DOHH2 (cell line): ENCODE data around the gene CACNA2D4.

Experiments used
- H3F3A ChIP-seq: fragments of 200-600 bp; sonication (generic), shearing (Covaris generic); 2 replicates; pipeline ENCODE4 v1.6.0; 2016; ENCODE audit warnings: antibody characterized with exemption, mild to moderate bottlenecking; ENCODE audit not compliant: control insufficient read depth, insufficient read depth
- H3K27ac ChIP-seq: fragments of 200-600 bp; sonication (generic); 2 replicates; pipeline ENCODE4 v1.5.1; 2014; ENCODE audit warnings: low read depth, mild to moderate bottlenecking, low read length, moderate library complexity
- H3K27me3 ChIP-seq: fragments of 200-600 bp; sonication (generic); 2 replicates; pipeline ENCODE4 v1.6.1; 2014; ENCODE audit warnings: mild to moderate bottlenecking, low read length, mixed read lengths; ENCODE audit not compliant: control insufficient read depth
- H3K36me3 ChIP-seq: fragments of 200-600 bp; sonication (generic); 2 replicates; pipeline ENCODE4 v1.6.1; 2014; ENCODE audit warnings: mild to moderate bottlenecking, low read length, moderate library complexity, mixed read lengths; ENCODE audit not compliant: control insufficient read depth
- H3K4me1 ChIP-seq: fragments of 200-600 bp; sonication (generic); 2 replicates; pipeline ENCODE4 v1.6.1; 2014; ENCODE audit warnings: mild to moderate bottlenecking, low read length, mixed read lengths; ENCODE audit not compliant: control insufficient read depth
- H3K4me2 ChIP-seq: fragments of 200-600 bp; sonication (generic); 2 replicates; pipeline ENCODE4 v1.6.0; 2014; ENCODE audit warnings: mild to moderate bottlenecking, low read length, moderate library complexity
- H3K4me3 ChIP-seq: fragments of 200-600 bp; sonication (generic); 2 replicates; pipeline ENCODE4 v1.5.1; 2014; ENCODE audit warnings: mild to moderate bottlenecking, low read length, mixed read lengths
- H3K79me2 ChIP-seq: fragments of 200-600 bp; sonication (generic); 2 replicates; pipeline ENCODE4 v1.6.1; 2014; ENCODE audit warnings: mild to moderate bottlenecking, low read length, mixed read lengths; ENCODE audit not compliant: control insufficient read depth
- H3K9me2 ChIP-seq: fragments of 200-600 bp; sonication (generic); replicated peaks from 2 replicates; pipeline ENCODE4 v1.6.1; 2014; ENCODE audit warnings: mild to moderate bottlenecking, low read length, mixed read lengths; ENCODE audit not compliant: control insufficient read depth
- H3K9me3 ChIP-seq: fragments of 200-600 bp; sonication (generic); 2 replicates; pipeline ENCODE4 v1.6.1; 2014; ENCODE audit warnings: antibody characterized with exemption, low read length, mixed read lengths; ENCODE audit not compliant: control insufficient read depth, insufficient read depth
- H4K20me1 ChIP-seq: fragments of 200-600 bp; sonication (generic); 2 replicates; pipeline ENCODE4 v1.6.0; 2014; ENCODE audit warnings: low read depth, mild to moderate bottlenecking, antibody characterized with exemption, low read length, moderate library complexity; ENCODE audit not compliant: control insufficient read depth, insufficient read depth
- EZH2phosphoT487 ChIP-seq: fragments of 200-600 bp; sonication (generic); IDR thresholded peaks from 2 replicates; pipeline ENCODE4 v1.6.1; 2017; ENCODE audit warnings: borderline replicate concordance, mild to moderate bottlenecking, antibody characterized with exemption, low read length, moderate library complexity, mixed read lengths
- TF ChIP-seq, protein P1 (sequence below): fragments of 200-600 bp; sonication (generic); IDR thresholded peaks from one replicate; pipeline ENCODE4 v1.5.1; 2014; ENCODE audit warnings: antibody characterized with exemption, mild to moderate bottlenecking, low read depth, low read length; ENCODE audit not compliant: poor library complexity, severe bottlenecking

The CACNA2D4 gene

GRCh38 chr12:1796515-1797010 lies 121.9 kb downstream of the CACNA2D4 start:
- no peaks in the 10 kb centered on the region for H3K9me2 ChIP-seq
- H3K36me3 ChIP-seq, result no peaks in the 10 kb centered on the region
- peaks cover under 1% of the 10 kb centered on the region; the same call in 1 of the 2 replicates for H4K20me1 ChIP-seq
- H3K4me1 ChIP-seq, result peaks cover 44% of the 10 kb centered on the region
- no peaks in the 10 kb centered on the region for H3K9me3 ChIP-seq
- TF ChIP-seq EZH2phosphoT487, result no peak
- TF ChIP-seq, protein P1, sequence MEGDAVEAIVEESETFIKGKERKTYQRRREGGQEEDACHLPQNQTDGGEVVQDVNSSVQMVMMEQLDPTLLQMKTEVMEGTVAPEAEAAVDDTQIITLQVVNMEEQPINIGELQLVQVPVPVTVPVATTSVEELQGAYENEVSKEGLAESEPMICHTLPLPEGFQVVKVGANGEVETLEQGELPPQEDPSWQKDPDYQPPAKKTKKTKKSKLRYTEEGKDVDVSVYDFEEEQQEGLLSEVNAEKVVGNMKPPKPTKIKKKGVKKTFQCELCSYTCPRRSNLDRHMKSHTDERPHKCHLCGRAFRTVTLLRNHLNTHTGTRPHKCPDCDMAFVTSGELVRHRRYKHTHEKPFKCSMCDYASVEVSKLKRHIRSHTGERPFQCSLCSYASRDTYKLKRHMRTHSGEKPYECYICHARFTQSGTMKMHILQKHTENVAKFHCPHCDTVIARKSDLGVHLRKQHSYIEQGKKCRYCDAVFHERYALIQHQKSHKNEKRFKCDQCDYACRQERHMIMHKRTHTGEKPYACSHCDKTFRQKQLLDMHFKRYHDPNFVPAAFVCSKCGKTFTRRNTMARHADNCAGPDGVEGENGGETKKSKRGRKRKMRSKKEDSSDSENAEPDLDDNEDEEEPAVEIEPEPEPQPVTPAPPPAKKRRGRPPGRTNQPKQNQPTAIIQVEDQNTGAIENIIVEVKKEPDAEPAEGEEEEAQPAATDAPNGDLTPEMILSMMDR, result no peak
- H3K4me2 ChIP-seq, result peak overlapping the region; percentile 100
- H3K4me3 ChIP-seq, result peak overlapping the region; percentile 85
- peaks cover 2% of the 10 kb centered on the region for H3F3A ChIP-seq
- peaks cover 3% of the 10 kb centered on the region; the same call in 1 of the 2 replicates for H3K79me2 ChIP-seq
- H3K27ac ChIP-seq, result peak overlapping the region; percentile 53
- H3K27me3 ChIP-seq, result no peaks in the 10 kb centered on the region

DNA sequence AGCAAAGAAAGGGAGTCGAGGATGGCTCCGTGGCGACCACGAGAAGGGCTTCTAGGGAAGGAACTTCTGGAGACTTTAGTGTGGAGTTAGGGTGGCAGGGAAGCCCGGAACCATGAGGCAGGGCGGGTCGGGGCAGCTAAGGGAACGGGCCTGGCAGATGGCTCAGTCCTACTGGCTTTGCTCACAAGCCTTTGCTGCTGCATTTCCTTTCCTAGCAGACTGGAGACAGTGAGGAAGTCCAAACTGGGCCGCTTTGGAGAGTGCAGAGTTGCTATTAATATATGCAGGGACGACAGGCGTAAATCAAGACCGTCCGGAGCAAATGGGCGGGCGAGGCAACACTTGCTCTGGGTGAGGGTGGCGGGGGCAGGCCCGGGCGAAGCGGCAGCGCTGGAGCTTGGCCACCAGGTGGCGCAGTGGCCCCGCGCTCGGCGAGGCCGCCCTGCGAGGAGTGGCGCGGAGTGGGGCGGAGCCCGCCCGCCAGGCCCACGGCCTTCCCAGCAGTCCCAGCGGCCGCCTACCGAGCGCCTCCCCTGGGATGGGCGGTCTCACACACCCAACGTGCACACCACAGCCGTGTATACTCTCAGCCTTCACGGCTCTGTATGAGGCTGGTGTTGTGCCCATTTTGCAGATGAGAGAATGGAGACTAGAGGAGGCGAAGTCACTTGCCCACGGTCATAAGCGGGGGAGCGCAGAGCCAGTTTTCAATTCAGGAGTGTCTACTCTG lies 122.5 kb downstream of the CACNA2D4 start:
- Histone ChIP-seq H4K20me1 (peaks cover 3% of the 10 kb centered on the region; the same call in 1 of the 2 replicates), H3K79me2 (peaks cover 3% of the 10 kb centered on the region; the same call in 1 of the 2 replicates), H3K4me1 (peaks cover 42% of the 10 kb centered on the region), H3K27me3 (no peaks in the 10 kb centered on the region), H3K9me2 (no peaks in the 10 kb centered on the region), H3K36me3 (no peaks in the 10 kb centered on the region), H3F3A (peaks cover 2% of the 10 kb centered on the region), H3K27ac (peak overlapping the region; percentile 53), H3K9me3 (no peaks in the 10 kb centered on the region), H3K4me3 (peak overlapping the region; percentile 85), H3K4me2 (peak overlapping the region; percentile 100)
- TF ChIP-seq, protein P1, result peak; percentile 95
- no peak for TF ChIP-seq EZH2phosphoT487

DNA sequence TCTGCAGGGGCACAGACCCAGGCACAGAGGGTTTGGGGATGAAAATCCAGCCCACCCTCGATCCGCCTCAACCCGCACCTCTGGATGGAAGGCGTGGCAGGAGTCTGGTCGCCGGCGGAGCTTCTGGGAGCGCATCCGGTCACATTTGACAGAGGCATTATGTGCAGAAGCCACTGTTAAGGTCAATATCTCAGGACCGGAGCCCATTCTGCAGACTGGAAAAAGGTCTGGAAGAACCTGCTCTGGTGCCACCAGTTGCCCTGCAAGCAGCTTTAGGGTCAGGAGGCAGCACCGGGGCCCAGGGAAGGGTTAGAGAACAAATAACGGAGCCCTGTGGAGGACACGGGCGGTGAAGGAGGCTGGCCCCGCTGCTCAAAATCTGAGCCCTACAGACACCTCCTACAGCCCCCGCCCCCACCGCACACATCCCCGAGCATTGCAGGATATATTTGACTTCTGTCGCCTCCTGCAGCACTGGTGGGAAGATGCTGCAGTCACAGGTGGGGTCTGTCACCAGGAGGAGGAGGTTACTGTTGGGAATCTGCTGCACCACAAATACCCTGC lies 123.1 kb downstream of the CACNA2D4 start:
- Histone ChIP-seq H3K4me2 (peak overlapping the region; percentile 72), H3K4me3 (peak overlapping the region; percentile 85)

More for the DNA sequence above, 123.1 kb downstream of the CACNA2D4 start:
- Histone ChIP-seq H3F3A (peaks cover 5% of the 10 kb centered on the region), H3K4me1 (peaks cover 35% of the 10 kb centered on the region), H3K27ac (no peak overlapping the region), H3K9me3 (no peaks in the 10 kb centered on the region), H3K79me2 (peaks cover 3% of the 10 kb centered on the region; the same call in 1 of the 2 replicates), H3K9me2 (no peaks in the 10 kb centered on the region), H3K36me3 (no peaks in the 10 kb centered on the region), H3K27me3 (no peaks in the 10 kb centered on the region), H4K20me1 (peaks cover 3% of the 10 kb centered on the region; the same call in 1 of the 2 replicates)
- TF ChIP-seq, protein P1, result no peak
- no peak for TF ChIP-seq EZH2phosphoT487
